ENCODE data around the gene OR2AK2.

DNA sequence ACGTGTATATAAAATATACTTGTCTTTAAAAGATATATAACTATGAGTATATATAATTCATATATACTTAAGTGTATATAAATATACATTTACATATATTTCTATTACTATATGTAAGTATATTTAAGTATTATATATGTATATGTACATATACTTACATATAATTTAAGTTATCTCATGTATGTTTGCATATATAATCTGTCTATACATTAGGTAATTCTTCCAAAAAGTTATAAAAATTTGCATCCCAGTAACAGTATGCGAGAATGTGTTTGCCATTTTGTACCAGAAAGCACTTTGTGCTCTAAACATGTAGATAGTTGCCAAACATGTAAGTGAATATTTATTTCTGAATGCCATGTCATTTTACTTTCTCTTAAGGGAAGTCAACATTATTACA lies at the start of gene OR2AK2:
- TF ChIP-seq, protein P1, sequence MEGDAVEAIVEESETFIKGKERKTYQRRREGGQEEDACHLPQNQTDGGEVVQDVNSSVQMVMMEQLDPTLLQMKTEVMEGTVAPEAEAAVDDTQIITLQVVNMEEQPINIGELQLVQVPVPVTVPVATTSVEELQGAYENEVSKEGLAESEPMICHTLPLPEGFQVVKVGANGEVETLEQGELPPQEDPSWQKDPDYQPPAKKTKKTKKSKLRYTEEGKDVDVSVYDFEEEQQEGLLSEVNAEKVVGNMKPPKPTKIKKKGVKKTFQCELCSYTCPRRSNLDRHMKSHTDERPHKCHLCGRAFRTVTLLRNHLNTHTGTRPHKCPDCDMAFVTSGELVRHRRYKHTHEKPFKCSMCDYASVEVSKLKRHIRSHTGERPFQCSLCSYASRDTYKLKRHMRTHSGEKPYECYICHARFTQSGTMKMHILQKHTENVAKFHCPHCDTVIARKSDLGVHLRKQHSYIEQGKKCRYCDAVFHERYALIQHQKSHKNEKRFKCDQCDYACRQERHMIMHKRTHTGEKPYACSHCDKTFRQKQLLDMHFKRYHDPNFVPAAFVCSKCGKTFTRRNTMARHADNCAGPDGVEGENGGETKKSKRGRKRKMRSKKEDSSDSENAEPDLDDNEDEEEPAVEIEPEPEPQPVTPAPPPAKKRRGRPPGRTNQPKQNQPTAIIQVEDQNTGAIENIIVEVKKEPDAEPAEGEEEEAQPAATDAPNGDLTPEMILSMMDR (IDR thresholded peaks at IDR 0.05; ENCODE audit: poor library complexity, severe bottlenecking), result no peak
- TF ChIP-seq EZH2 (IDR thresholded peaks at IDR 0.05; ENCODE audit: borderline replicate concordance, insufficient read depth, low read length, poor library complexity, severe bottlenecking) (no peak), SMC3 (conservative IDR thresholded peaks at IDR 0.05; ENCODE audit: poor library complexity) (no peak), EP300 (conservative IDR thresholded peaks at IDR 0.05; ENCODE audit: poor library complexity, severe bottlenecking) (no peak), TAF1 (IDR thresholded peaks at IDR 0.05; ENCODE audit: low read depth) (no peak)

Data from neural cell (in vitro differentiated cells).